SK-N-SH (cell line): ENCODE results near the gene CYP26C1. TPM values are rescaled to one million over a fixed set of nuclear protein-coding genes. Genes with fewer than 3 reads are reported as not detected.

Experiments
- CTCF ChIA-PET: fragments of 300-600, 350-600 bp; formaldehyde crosslinking; extraction: SDS; loops from one replicate; lab custom pipeline; 2021; lab: Yijun Ruan, JAX
- POLR2A ChIA-PET: fragments of 350-600 bp; sonication (Branson Sonifier 250); formaldehyde crosslinking; extraction: SDS; loops from one replicate; lab custom pipeline; 2020; ENCODE audit warnings: antibody characterized with exemption, inconsistent platforms; lab: Yijun Ruan, JAX
- DNase-seq: peaks from one replicate; pipeline ENCODE4 v3.0.0; 2012
- H2AFZ ChIP-seq: fragments of 200-600 bp; sonication (generic); 2 replicates; pipeline ENCODE4 v1.8.1; 2016; ENCODE audit warnings: antibody characterized with exemption, mild to moderate bottlenecking, low read depth
- H3F3A ChIP-seq: fragments of 200-600 bp; sonication (generic); replicated peaks from 2 replicates; pipeline ENCODE3; 2016; ENCODE audit warnings: antibody characterized with exemption, mild to moderate bottlenecking; ENCODE audit not compliant: insufficient read depth
- H3K27ac ChIP-seq, 2 experiments: fragments of 200-500 bp in 1 of 2; fragments of 200-600 bp in 1 of 2; sonication (Bioruptor generic) in 1 of 2; sonication (generic), shearing (Covaris generic) in 1 of 2; 2 replicates each; pipeline versions ENCODE4 v1.5.1 to v1.6.1; 2014 to 2016; ENCODE audit warnings: low read depth in 2 of 2, inconsistent platforms in 1 of 2, low read length in 1 of 2, mild to moderate bottlenecking in 1 of 2, mixed read lengths in 1 of 2
- H3K27me3 ChIP-seq: fragments of 200-600 bp; sonication (generic), shearing (Covaris generic); 2 replicates; pipeline ENCODE4 v1.6.1; 2016; ENCODE audit warnings: mixed run types; ENCODE audit not compliant: insufficient read depth
- H3K36me3 ChIP-seq, 2 experiments: fragments of 200-500 bp in 1 of 2; fragments of 200-600 bp in 1 of 2; sonication (Bioruptor generic) in 1 of 2; sonication (generic) in 1 of 2; replicated peaks in 1 of 2; 2 replicates each; pipeline versions ENCODE3 to v1.5.1; 2014 to 2016; ENCODE audit warnings: low read length in 1 of 2, mild to moderate bottlenecking in 1 of 2; ENCODE audit not compliant: insufficient read depth in 2 of 2, control insufficient read depth in 1 of 2
- H3K4me1 ChIP-seq, 2 experiments: fragments of 200-500 bp in 1 of 2; fragments of 200-600 bp in 1 of 2; sonication (Bioruptor generic) in 1 of 2; sonication (generic), shearing (Covaris generic) in 1 of 2; 2 replicates each; pipeline versions ENCODE4 v1.5.1 to v1.6.1; 2014 to 2016; ENCODE audit warnings: low read depth in 1 of 2, low read length in 1 of 2, mixed run types in 1 of 2; ENCODE audit not compliant: insufficient read depth in 2 of 2, control insufficient read depth in 1 of 2
- H3K4me2 ChIP-seq: fragments of 200-600 bp; sonication (generic), shearing (Covaris generic); 2 replicates; pipeline ENCODE4 v1.6.1; 2017; ENCODE audit warnings: mixed run types
- H3K4me3 ChIP-seq, 2 experiments: fragments of 200-500 bp in 1 of 2; fragments of 200-600 bp in 1 of 2; sonication (Bioruptor generic) in 1 of 2; sonication (generic), shearing (Covaris generic) in 1 of 2; 2 replicates each; pipeline versions ENCODE4 v1.5.1 to v1.8.1; 2014 to 2016; ENCODE audit warnings: low read depth in 2 of 2, inconsistent platforms in 1 of 2, low read length in 1 of 2, mild to moderate bottlenecking in 1 of 2, mixed read lengths in 1 of 2, moderate library complexity in 1 of 2
- H3K79me2 ChIP-seq: fragments of 200-600 bp; sonication (generic); 2 replicates; pipeline ENCODE4 v1.8.1; 2017; ENCODE audit warnings: mild to moderate bottlenecking; ENCODE audit not compliant: insufficient read depth
- H3K9ac ChIP-seq: fragments of 200-600 bp; sonication (generic); 2 replicates; pipeline ENCODE4 v1.6.1; 2017; ENCODE audit warnings: mixed run types
- H3K9me2 ChIP-seq: fragments of 200-600 bp; sonication (generic); 2 replicates; pipeline ENCODE4 v1.6.1; 2017; ENCODE audit warnings: mixed run types
- H3K9me3 ChIP-seq: fragments of 200-600 bp; sonication (generic); 2 replicates; pipeline ENCODE4 v1.6.1; 2017; ENCODE audit warnings: mixed run types, mild to moderate bottlenecking, moderate library complexity
- H4K20me1 ChIP-seq: fragments of 200-600 bp; sonication (generic); 2 replicates; pipeline ENCODE4 v1.6.1; 2017; ENCODE audit warnings: mild to moderate bottlenecking, mixed run types; ENCODE audit not compliant: insufficient read depth
- ELF1 ChIP-seq: IDR thresholded peaks from 2 replicates; pipeline ENCODE4 v1.4.0; 2012
- FOXM1 ChIP-seq: IDR thresholded peaks from 2 replicates; pipeline ENCODE4 v1.4.0; 2012; ENCODE audit warnings: low read depth, mild to moderate bottlenecking
- GABPA ChIP-seq: IDR thresholded peaks from 2 replicates; pipeline ENCODE4 v1.4.0; 2012; ENCODE audit warnings: low read depth, mild to moderate bottlenecking
- GATA2 ChIP-seq: sonication (generic); formaldehyde crosslinking; IDR thresholded peaks from 2 replicates; pipeline ENCODE4 v1.5.0; 2020; ENCODE audit warnings: mild to moderate bottlenecking, missing genetic modification reagents
- MEF2A ChIP-seq: IDR thresholded peaks from 2 replicates; pipeline ENCODE4 v1.4.0; 2012; ENCODE audit warnings: low read depth, borderline replicate concordance
- NFIC ChIP-seq: IDR thresholded peaks from 2 replicates; pipeline ENCODE4 v1.4.0; 2012; ENCODE audit warnings: borderline replicate concordance
- NRF1 ChIP-seq: IDR thresholded peaks from 2 replicates; pipeline ENCODE4 v1.6.1; 2012; ENCODE audit warnings: low read depth, mild to moderate bottlenecking, low read length
- POLR2AphosphoS5 ChIP-seq: IDR thresholded peaks from 2 replicates; pipeline ENCODE4 v1.6.1; 2012; ENCODE audit warnings: low read depth, low read length
- RFX5 ChIP-seq: IDR thresholded peaks from 2 replicates; pipeline ENCODE4 v1.6.1; 2012; ENCODE audit warnings: mild to moderate bottlenecking, improper control_type of control experiment, low read length
- TAF1 ChIP-seq: IDR thresholded peaks from 2 replicates; pipeline ENCODE4 v1.6.1; 2012; ENCODE audit warnings: low read depth, mild to moderate bottlenecking, low read length, moderate library complexity, borderline replicate concordance
- TCF12 ChIP-seq: IDR thresholded peaks from 2 replicates; pipeline ENCODE4 v1.4.0; 2012
- TEAD4 ChIP-seq: IDR thresholded peaks from 2 replicates; pipeline ENCODE4 v1.4.0; 2012; ENCODE audit warnings: mild to moderate bottlenecking, borderline replicate concordance; ENCODE audit not compliant: insufficient read depth
- WGBS: methylation state at CpG from one replicate; pipeline ENCODE4 v1.1.6; 2017; ENCODE audit warnings: low lambda C conversion rate; 5-methylcytosine and 5-hydroxymethylcytosine counted together
- polyA plus RNA-seq, 3 experiments: library from polyadenylated mRNA; depleted of rRNA; stranded (reverse); fragments of >200 nt; gene quantifications; 2 replicates each; pipeline ENCODE4 v1.2.3, GENCODE V29; 2012
- TF ChIP-seq, protein P1 (sequence below): IDR thresholded peaks from 2 replicates; pipeline ENCODE4 v1.4.0; 2012; ENCODE audit warnings: low read depth, borderline replicate concordance
- TF ChIP-seq, protein P2 (sequence below): IDR thresholded peaks from 2 replicates; pipeline ENCODE4 v1.4.0; 2012; ENCODE audit warnings: low read depth
- TF ChIP-seq, protein P3 (sequence below): fragments of 200-600 bp; sonication (generic); IDR thresholded peaks from 2 replicates; pipeline ENCODE4 v1.6.1; 2017; ENCODE audit warnings: antibody characterized with exemption, mild to moderate bottlenecking, moderate library complexity
- TF ChIP-seq, protein P4 (sequence below): IDR thresholded peaks from 2 replicates; pipeline ENCODE4 v1.6.1; 2012; ENCODE audit warnings: mild to moderate bottlenecking, low read depth, low read length, moderate library complexity

The CYP26C1 gene
- polyA plus RNA-seq, 1 of the 3 experiments (the other 2 are of a cell fraction): not detected

DNA sequence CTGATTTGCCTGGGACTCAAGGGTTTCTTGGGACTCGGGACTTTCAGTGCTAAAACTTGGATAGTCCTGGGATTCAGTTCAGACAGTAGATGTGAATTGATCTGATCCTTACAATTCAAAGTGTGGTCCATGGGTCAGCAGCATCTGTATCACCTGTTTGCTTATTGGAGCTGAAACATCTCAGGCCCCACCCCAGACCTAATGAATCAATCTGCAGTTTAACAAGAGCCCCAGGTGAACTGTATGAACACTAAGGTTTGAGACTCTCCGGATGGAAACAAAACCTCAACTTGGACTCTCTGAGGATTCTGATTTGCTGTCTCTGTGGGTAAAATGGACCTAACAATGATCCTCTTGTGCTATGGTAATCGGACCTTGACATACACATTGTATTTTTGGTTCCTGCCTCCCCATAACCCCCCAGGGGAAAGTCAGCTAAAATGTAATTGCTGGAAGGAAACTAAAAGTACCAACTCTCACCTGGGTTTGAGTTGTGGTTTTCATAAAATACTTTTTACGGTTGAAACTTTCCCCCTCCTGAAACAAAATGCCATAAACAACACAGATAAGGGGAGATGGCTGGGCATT lies 24.8 kb downstream of the CYP26C1 start:
- no peaks in the 10 kb centered on the region for H3K79me2 ChIP-seq
- H3K9me2 ChIP-seq: no peaks in the 10 kb centered on the region
- DNase-seq: no peak
- no peaks in the 10 kb centered on the region for H4K20me1 ChIP-seq
- 58% methylated on average over 4 of the region's 4 CpGs for WGBS
- no peak overlapping the region for H3K4me2 ChIP-seq
- TF ChIP-seq NRF1 (no peak), TEAD4 (no peak), POLR2AphosphoS5 (no peak), TAF1 (no peak), MEF2A (no peak), RFX5 (no peak), ELF1 (no peak), GABPA (no peak), NFIC (no peak), TCF12 (no peak), FOXM1 (no peak), GATA2 (CRISPR knock-in tag) (no peak)
- TF ChIP-seq, protein P1, sequence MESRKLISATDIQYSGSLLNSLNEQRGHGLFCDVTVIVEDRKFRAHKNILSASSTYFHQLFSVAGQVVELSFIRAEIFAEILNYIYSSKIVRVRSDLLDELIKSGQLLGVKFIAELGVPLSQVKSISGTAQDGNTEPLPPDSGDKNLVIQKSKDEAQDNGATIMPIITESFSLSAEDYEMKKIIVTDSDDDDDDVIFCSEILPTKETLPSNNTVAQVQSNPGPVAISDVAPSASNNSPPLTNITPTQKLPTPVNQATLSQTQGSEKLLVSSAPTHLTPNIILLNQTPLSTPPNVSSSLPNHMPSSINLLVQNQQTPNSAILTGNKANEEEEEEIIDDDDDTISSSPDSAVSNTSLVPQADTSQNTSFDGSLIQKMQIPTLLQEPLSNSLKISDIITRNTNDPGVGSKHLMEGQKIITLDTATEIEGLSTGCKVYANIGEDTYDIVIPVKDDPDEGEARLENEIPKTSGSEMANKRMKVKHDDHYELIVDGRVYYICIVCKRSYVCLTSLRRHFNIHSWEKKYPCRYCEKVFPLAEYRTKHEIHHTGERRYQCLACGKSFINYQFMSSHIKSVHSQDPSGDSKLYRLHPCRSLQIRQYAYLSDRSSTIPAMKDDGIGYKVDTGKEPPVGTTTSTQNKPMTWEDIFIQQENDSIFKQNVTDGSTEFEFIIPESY: no peak
- TF ChIP-seq, protein P2, sequence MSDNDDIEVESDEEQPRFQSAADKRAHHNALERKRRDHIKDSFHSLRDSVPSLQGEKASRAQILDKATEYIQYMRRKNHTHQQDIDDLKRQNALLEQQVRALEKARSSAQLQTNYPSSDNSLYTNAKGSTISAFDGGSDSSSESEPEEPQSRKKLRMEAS: no peak
- TF ChIP-seq, protein P3, sequence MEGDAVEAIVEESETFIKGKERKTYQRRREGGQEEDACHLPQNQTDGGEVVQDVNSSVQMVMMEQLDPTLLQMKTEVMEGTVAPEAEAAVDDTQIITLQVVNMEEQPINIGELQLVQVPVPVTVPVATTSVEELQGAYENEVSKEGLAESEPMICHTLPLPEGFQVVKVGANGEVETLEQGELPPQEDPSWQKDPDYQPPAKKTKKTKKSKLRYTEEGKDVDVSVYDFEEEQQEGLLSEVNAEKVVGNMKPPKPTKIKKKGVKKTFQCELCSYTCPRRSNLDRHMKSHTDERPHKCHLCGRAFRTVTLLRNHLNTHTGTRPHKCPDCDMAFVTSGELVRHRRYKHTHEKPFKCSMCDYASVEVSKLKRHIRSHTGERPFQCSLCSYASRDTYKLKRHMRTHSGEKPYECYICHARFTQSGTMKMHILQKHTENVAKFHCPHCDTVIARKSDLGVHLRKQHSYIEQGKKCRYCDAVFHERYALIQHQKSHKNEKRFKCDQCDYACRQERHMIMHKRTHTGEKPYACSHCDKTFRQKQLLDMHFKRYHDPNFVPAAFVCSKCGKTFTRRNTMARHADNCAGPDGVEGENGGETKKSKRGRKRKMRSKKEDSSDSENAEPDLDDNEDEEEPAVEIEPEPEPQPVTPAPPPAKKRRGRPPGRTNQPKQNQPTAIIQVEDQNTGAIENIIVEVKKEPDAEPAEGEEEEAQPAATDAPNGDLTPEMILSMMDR: no peak
- TF ChIP-seq, protein P4, sequence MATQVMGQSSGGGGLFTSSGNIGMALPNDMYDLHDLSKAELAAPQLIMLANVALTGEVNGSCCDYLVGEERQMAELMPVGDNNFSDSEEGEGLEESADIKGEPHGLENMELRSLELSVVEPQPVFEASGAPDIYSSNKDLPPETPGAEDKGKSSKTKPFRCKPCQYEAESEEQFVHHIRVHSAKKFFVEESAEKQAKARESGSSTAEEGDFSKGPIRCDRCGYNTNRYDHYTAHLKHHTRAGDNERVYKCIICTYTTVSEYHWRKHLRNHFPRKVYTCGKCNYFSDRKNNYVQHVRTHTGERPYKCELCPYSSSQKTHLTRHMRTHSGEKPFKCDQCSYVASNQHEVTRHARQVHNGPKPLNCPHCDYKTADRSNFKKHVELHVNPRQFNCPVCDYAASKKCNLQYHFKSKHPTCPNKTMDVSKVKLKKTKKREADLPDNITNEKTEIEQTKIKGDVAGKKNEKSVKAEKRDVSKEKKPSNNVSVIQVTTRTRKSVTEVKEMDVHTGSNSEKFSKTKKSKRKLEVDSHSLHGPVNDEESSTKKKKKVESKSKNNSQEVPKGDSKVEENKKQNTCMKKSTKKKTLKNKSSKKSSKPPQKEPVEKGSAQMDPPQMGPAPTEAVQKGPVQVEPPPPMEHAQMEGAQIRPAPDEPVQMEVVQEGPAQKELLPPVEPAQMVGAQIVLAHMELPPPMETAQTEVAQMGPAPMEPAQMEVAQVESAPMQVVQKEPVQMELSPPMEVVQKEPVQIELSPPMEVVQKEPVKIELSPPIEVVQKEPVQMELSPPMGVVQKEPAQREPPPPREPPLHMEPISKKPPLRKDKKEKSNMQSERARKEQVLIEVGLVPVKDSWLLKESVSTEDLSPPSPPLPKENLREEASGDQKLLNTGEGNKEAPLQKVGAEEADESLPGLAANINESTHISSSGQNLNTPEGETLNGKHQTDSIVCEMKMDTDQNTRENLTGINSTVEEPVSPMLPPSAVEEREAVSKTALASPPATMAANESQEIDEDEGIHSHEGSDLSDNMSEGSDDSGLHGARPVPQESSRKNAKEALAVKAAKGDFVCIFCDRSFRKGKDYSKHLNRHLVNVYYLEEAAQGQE: no peak
- H3K4me1 ChIP-seq: peaks cover 0 to 3% of the 10 kb centered on the region in 2 experiments; a peak in 1 of 4 replicates
- H3K9me3 ChIP-seq: no peaks in the 10 kb centered on the region
- no peak overlapping the region for H3K4me3 ChIP-seq
- H3K27me3 ChIP-seq: no peaks in the 10 kb centered on the region; the same call in 1 of the 2 replicates
- H3K27ac ChIP-seq: no peak overlapping the region
- no peak overlapping the region for H3K9ac ChIP-seq
- H3F3A ChIP-seq: no peaks in the 10 kb centered on the region
- ChIA-PET CTCF (interaction anchor here (0.8 kb wide), 1 partner anchor 10 kb away, joined by 3 read pairs; no protein-coding TSS in a partner anchor), POLR2A (no interaction called here)
- H3K36me3 ChIP-seq: no peaks in the 10 kb centered on the region
- H2AFZ ChIP-seq: no peak overlapping the region
